SHP77 (cell line): ENCODE measurements around the gene CUL9.
A peak's percentile ranks its signal among the peaks of the same experiment; 100 is the strongest.

Experiments used
- DNase-seq, 2 experiments: peaks; one replicate each; lab custom pipeline; 2025; lab: John Stamatoyannopoulos, UW

Gene CUL9

DNA sequence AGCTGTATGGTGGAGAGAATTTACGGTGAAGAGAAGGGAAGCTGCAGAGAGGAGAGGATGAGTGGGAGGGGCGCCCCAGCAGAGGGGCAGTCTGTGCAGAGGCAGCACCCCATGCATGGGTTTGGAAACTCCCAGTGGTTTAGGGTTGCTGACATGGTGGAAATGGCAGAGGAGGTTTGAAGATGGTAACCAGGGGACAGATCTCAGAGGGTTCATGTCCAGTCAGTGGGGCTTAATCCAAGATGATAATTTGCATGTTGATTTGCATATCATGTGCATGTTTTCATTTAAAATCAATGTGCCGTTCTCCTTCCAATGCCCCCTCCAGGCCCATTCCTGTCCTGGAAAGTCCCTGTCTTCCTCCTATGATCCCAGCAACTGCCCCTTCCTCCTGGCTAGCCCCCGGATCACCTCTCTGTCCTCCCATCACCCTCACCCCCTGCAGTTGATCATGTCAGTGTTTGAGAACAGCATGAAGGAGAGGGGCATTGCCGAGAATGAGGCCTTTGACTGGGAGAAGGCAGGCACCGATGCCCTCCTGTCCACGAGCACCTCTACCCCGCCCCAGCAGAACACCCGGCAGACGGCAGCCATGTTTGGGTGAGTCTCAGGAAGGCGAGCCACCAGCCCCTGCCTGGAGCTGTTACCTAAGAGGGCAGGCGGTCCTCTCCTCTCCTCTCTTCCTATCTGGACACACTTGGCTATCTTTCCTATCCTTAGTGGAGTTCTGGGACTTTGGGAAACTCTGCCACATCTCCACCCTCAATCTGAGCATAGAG lies 75.6 kb downstream of the CUL9 start:
- DNase-seq: no peak

GRCh38 chr6:43258180-43258579 lies 76.2 kb downstream of the CUL9 start:
- no peak for DNase-seq

- no peak for DNase-seq
Observed at GRCh38 chr6:43258807-43259686, 77.1 kb downstream of the CUL9 start.

- DNase-seq: no peak
Observed at GRCh38 chr6:43260791-43261190, 78.8 kb downstream of the CUL9 start.

GRCh38 chr6:43261198-43261597 lies 79.2 kb downstream of the CUL9 start:
- DNase-seq: no peak

- DNase-seq: no peak
Observed at GRCh38 chr6:43262000-43262779, 80.2 kb downstream of the CUL9 start.

DNA sequence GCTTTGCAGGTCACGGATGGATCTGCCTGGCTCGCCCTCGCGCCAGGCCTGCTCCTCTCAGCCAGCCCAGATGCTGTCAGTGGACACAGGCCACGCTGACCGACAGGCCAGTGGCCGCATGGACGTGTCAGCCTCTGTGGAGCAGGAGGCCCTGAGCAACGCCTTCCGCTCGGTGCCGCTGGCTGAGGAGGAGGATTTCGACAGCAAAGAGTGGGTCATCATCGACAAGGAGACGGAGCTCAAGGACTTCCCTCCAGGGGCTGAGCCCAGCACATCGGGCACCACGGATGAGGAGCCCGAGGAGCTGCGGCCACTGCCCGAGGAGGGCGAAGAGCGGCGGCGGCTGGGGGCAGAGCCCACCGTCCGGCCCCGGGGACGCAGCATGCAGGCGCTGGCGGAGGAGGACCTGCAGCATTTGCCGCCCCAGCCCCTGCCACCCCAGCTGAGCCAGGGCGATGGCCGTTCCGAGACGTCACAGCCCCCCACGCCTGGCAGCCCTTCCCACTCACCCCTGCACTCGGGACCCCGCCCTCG lies 80.9 kb downstream of the CUL9 start:
- no peak for DNase-seq

DNA sequence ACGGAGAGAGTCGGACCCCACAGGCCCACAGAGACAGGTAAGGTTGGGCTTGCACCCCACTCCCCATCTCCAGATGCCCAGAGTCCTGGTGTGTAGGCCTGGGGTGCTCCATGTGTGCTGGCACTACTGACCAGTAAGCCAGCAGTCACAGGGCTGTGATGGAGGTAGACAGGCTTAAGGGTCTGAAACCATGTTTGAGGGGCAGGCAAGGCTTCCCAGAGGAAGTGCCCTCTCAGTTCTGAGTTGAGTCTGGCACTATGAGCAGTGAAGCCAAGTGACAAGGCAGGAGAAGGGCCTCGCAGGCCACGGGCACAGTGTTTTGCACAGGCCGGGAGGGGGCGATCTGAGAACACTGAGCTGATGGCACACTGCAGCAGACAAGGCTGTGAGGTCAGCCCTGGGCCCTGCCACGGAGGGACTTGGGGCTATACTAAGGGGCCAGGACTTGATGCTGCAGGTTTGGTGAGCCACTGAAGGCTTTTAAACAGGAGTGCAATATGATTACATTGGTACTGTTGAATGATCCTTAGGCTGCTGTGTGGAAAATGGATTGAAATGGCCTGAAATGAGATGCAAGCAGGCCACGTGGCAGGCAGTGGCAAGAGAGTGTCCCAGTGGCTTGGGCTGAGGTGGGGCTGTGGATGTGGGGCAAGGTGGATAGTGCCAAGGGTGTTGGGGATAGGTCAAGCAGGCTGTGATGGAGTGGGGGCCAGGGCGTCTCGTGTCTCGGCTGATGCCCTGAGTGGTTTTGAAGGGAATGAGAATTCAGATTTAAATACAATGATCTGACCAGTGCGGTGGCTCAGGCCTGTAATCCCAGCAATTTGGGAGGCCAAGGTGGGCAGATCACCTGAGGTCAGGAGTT lies 81.5 kb downstream of the CUL9 start:
- peak; percentile 61 to 80 for DNase-seq

GRCh38 chr6:43264599-43265145 lies 82.7 kb downstream of the CUL9 start:
- DNase-seq: no peak

GRCh38 chr6:43265564-43265963 lies 83.6 kb downstream of the CUL9 start:
- no peak for DNase-seq

GRCh38 chr6:43267619-43268354 lies 85.8 kb downstream of the CUL9 start:
- DNase-seq: peak; percentile 73 to 74

- peak; percentile 56 to 73 for DNase-seq
Observed at GRCh38 chr6:43268355-43268700, 86.3 kb downstream of the CUL9 start.

GRCh38 chr6:43268782-43269272 lies 86.8 kb downstream of the CUL9 start:
- no peak for DNase-seq

GRCh38 chr6:43269273-43270007 lies 87.4 kb downstream of the CUL9 start:
- no peak for DNase-seq

GRCh38 chr6:43271103-43271815 lies 89.3 kb downstream of the CUL9 start:
- DNase-seq: no peak

GRCh38 chr6:43271944-43272343 lies 89.9 kb downstream of the CUL9 start:
- DNase-seq: no peak

- no peak for DNase-seq
Observed at GRCh38 chr6:43273707-43274106, 91.7 kb downstream of the CUL9 start.
